HepG2 (cell line): ENCODE data around the gene CAPN15. TPM values are rescaled to one million over a fixed set of nuclear protein-coding genes. Genes with fewer than 3 reads are reported as not detected.

Source experiments
- HOXA3 ChIP-seq: sonication (generic); formaldehyde crosslinking; IDR thresholded peaks from 2 replicates; pipeline ENCODE4 v1.5.0; 2020; ENCODE audit warnings: missing genetic modification reagents
- KLF12 ChIP-seq: sonication (generic); formaldehyde crosslinking; IDR thresholded peaks from 2 replicates; pipeline ENCODE4 v1.4.0; 2020; ENCODE audit warnings: missing genetic modification reagents, borderline replicate concordance
- LCORL ChIP-seq, 2 experiments: fragments of 450-650 bp in 1 of 2; sonication (generic) in 1 of 2; formaldehyde crosslinking in 1 of 2; IDR thresholded peaks; 2 replicates each; pipeline versions ENCODE4 v1.5.0 to v1.6.1; 2017 to 2020; ENCODE audit warnings: antibody characterized with exemption in 1 of 2, missing genetic modification reagents in 1 of 2
- NFKB2 ChIP-seq: sonication (generic); formaldehyde crosslinking; IDR thresholded peaks from 2 replicates; pipeline ENCODE4 v1.4.0; 2020; ENCODE audit warnings: missing genetic modification reagents, borderline replicate concordance
- SRSF1 ChIP-seq: fragments of 200-400 bp; formaldehyde crosslinking; optimal IDR thresholded peaks from 2 replicates; pipeline ENCODE3; 2017; ENCODE audit warnings: mild to moderate bottlenecking, low read depth, low read length, moderate library complexity
- TARDBP ChIP-seq: sonication (generic); formaldehyde crosslinking; IDR thresholded peaks from 2 replicates; pipeline ENCODE4 v1.8.0; 2022; ENCODE audit warnings: mild to moderate bottlenecking, missing genetic modification reagents
- TGIF2 ChIP-seq: IDR thresholded peaks from 2 replicates; pipeline ENCODE4 v1.6.1; 2016; ENCODE audit warnings: control low read depth, missing compliant biosample characterization
- THAP11 ChIP-seq: IDR thresholded peaks from 2 replicates; pipeline ENCODE4 v1.6.1; 2016; ENCODE audit warnings: missing biosample characterization, missing genetic modification reagents
- THAP7 ChIP-seq: sonication (generic); formaldehyde crosslinking; IDR thresholded peaks from 2 replicates; pipeline ENCODE4 v1.8.1; 2023; ENCODE audit warnings: mild to moderate bottlenecking, missing genetic modification reagents
- ZFP36L2 ChIP-seq: sonication (generic); formaldehyde crosslinking; IDR thresholded peaks from 2 replicates; pipeline ENCODE4 v1.4.0; 2020; ENCODE audit warnings: missing genetic modification reagents
- ZNF318 ChIP-seq: sonication (generic); formaldehyde crosslinking; IDR thresholded peaks from 2 replicates; pipeline ENCODE4 v1.4.0; 2020; ENCODE audit warnings: mild to moderate bottlenecking, missing genetic modification reagents
- ZNF879 ChIP-seq: sonication (generic); formaldehyde crosslinking; IDR thresholded peaks from 2 replicates; pipeline ENCODE4 v1.8.1; 2023; ENCODE audit warnings: missing genetic modification reagents
- ZNF883 ChIP-seq: sonication (generic); formaldehyde crosslinking; IDR thresholded peaks from 2 replicates; pipeline ENCODE4 v1.5.1; 2020; ENCODE audit warnings: mild to moderate bottlenecking, missing genetic modification reagents; ENCODE audit errors: not compliant biosample characterization
- polyA plus RNA-seq, 8 experiments: library from polyadenylated mRNA; depleted of rRNA in 3 of 8; stranded (reverse) in 7 of 8; unstranded in 1 of 8; fragments of >200 nt; fragmentation: Illumina TruSeq in 4 of 8; extraction: Trizol in 4 of 8; gene quantifications; 2 replicates each; pipeline versions ENCODE4 v1.2.1 to v1.2.3, GENCODE V29; 2011 to 2016; ENCODE audit warnings: low read depth in 4 of 8, missing spikeins in 1 of 8, mixed read lengths in 1 of 8; ENCODE audit not compliant: insufficient read depth in 1 of 8
- total RNA-seq, 5 experiments: library from RNA; depleted of rRNA; stranded (reverse); fragments of >200 nt; fragmentation: Illumina TruSeq; extraction: Trizol; gene quantifications; 2 replicates each; pipeline ENCODE4 v1.2.3, GENCODE V29; 2016; ENCODE audit warnings: low read depth in 1 of 5
- TF ChIP-seq, protein P1 (sequence below): sonication (generic); formaldehyde crosslinking; IDR thresholded peaks from 2 replicates; pipeline ENCODE4 v1.4.0; 2020; ENCODE audit warnings: mild to moderate bottlenecking, missing genetic modification reagents
- TF ChIP-seq, protein P2 (sequence below): sonication (generic); formaldehyde crosslinking; IDR thresholded peaks from 2 replicates; pipeline ENCODE4 v1.8.0; 2022; ENCODE audit warnings: mild to moderate bottlenecking, missing genetic modification reagents
- TF ChIP-seq, protein P3 (sequence below): sonication (generic); formaldehyde crosslinking; IDR thresholded peaks from 2 replicates; pipeline ENCODE4 v1.4.0; 2020; ENCODE audit warnings: missing genetic modification reagents; ENCODE audit errors: not compliant biosample characterization

Gene CAPN15
- total and polyA plus RNA-seq, 2 of the 13 experiments (the other 11 are each of a cell fraction or from before 2014, with no cell fraction given): 14.9 to 24.5 TPM

- TF ChIP-seq ZNF883 (CRISPR knock-in tag): peak; percentile 33
- TF ChIP-seq, protein P1, sequence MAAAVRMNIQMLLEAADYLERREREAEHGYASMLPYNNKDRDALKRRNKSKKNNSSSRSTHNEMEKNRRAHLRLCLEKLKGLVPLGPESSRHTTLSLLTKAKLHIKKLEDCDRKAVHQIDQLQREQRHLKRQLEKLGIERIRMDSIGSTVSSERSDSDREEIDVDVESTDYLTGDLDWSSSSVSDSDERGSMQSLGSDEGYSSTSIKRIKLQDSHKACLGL: peak; percentile 50; the same call in 1 of the 2 replicates
- peak; percentile 59; the same call in 1 of the 2 replicates for TF ChIP-seq HOXA3 (CRISPR knock-in tag)
- no peak for TF ChIP-seq ZNF318 (CRISPR knock-in tag)
- TF ChIP-seq ZFP36L2: no peak
- TF ChIP-seq SRSF1: peak; percentile 37
- no peak for TF ChIP-seq THAP7 (CRISPR knock-in tag)
- peak; percentile 87; the same call in 1 of the 2 replicates for TF ChIP-seq KLF12 (CRISPR knock-in tag)
- TF ChIP-seq, protein P2, sequence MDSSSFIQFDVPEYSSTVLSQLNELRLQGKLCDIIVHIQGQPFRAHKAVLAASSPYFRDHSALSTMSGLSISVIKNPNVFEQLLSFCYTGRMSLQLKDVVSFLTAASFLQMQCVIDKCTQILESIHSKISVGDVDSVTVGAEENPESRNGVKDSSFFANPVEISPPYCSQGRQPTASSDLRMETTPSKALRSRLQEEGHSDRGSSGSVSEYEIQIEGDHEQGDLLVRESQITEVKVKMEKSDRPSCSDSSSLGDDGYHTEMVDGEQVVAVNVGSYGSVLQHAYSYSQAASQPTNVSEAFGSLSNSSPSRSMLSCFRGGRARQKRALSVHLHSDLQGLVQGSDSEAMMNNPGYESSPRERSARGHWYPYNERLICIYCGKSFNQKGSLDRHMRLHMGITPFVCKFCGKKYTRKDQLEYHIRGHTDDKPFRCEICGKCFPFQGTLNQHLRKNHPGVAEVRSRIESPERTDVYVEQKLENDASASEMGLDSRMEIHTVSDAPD: no peak
- TF ChIP-seq, protein P3, sequence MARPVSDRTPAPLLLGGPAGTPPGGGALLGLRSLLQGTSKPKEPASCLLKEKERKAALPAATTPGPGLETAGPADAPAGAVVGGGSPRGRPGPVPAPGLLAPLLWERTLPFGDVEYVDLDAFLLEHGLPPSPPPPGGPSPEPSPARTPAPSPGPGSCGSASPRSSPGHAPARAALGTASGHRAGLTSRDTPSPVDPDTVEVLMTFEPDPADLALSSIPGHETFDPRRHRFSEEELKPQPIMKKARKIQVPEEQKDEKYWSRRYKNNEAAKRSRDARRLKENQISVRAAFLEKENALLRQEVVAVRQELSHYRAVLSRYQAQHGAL (CRISPR knock-in tag): no peak
- no peak for TF ChIP-seq TGIF2 (CRISPR knock-in tag)
- TF ChIP-seq THAP11 (CRISPR knock-in tag): peak; percentile 75
- no peak for TF ChIP-seq LCORL (IDR thresholded peaks at IDR 0.05)
- peak; percentile 65; the same call in 1 of the 2 replicates for TF ChIP-seq LCORL (CRISPR knock-in tag; IDR thresholded peaks at IDR 0.05)
- no peak for TF ChIP-seq NFKB2 (CRISPR knock-in tag)
- TF ChIP-seq ZNF879 (CRISPR knock-in tag): no peak
- peak; percentile 48; the same call in 1 of the 2 replicates for TF ChIP-seq TARDBP (CRISPR knock-in tag)
Measured at GRCh38 chr16:578870-579405, 51.4 kb downstream of the CAPN15 start (continued).
